Thyroid gland (tissue), 4 donors: ENCODE data around the gene PNPLA1.

ENCODE experiments used
- POLR2A ChIP-seq, 2 donors: fragments of 450-650 bp; IDR thresholded peaks; one replicate each; pipeline ENCODE4 v1.6.1; 2017; ENCODE audit warnings: antibody characterized with exemption in 2 of 2, mild to moderate bottlenecking in 2 of 2, moderate library complexity in 1 of 2
- TF ChIP-seq, protein P1 (sequence below), 6 experiments: fragments of 200-600 bp in 3 of 6; fragments of 450-650 bp in 3 of 6; sonication (generic) in 3 of 6; IDR thresholded peaks; one replicate each; pipeline ENCODE4 v1.5.1; 2016 to 2019; ENCODE audit warnings: antibody characterized with exemption in 6 of 6, mild to moderate bottlenecking in 2 of 6, inconsistent platforms in 1 of 6, moderate library complexity in 1 of 6

DNA sequence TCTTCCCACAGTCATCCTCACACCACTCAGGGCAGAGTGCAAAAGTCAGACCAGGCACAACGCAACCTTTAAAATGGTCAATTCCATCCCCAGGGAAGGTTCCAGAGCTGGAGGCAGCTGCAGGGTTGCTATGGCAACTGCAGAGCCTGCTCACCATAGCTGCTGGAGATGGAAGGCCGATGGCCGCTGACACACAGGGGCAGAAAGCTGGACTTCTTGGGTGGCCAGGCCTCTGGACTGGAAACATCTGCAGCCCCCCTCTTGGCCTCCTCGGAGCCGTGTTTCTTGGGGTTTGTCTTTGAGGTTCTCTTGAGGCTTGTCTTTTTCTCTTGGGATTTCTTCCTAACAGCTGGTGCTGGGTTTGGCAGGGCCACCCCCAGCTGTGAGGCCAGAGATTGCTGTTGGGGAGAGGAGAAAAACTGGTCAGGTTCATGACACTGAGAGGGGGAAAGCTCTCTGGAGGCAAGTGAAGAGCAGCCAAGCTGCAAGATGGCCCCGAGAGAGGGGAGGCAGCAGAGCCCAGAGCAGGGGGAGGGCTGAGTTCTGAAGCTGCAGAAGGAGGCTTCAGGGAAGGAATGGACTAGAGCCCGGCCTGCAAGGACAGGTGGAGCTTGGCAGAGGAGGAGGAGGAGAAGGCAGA lies 56.6 kb downstream of the PNPLA1 start:
- TF ChIP-seq, protein P1, sequence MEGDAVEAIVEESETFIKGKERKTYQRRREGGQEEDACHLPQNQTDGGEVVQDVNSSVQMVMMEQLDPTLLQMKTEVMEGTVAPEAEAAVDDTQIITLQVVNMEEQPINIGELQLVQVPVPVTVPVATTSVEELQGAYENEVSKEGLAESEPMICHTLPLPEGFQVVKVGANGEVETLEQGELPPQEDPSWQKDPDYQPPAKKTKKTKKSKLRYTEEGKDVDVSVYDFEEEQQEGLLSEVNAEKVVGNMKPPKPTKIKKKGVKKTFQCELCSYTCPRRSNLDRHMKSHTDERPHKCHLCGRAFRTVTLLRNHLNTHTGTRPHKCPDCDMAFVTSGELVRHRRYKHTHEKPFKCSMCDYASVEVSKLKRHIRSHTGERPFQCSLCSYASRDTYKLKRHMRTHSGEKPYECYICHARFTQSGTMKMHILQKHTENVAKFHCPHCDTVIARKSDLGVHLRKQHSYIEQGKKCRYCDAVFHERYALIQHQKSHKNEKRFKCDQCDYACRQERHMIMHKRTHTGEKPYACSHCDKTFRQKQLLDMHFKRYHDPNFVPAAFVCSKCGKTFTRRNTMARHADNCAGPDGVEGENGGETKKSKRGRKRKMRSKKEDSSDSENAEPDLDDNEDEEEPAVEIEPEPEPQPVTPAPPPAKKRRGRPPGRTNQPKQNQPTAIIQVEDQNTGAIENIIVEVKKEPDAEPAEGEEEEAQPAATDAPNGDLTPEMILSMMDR (IDR thresholded peaks at IDR 0.05), result no peak
- TF ChIP-seq POLR2A (IDR thresholded peaks at IDR 0.05), result no peak
